22Rv1 (cell line): ENCODE measurements around the gene DGKB.

Experiments used
- H3K27ac ChIP-seq: fragments of 450-650 bp; 2 replicates; pipeline ENCODE4 v1.5.1; 2017
- CTCF ChIP-seq: fragments of 450-650 bp; IDR thresholded peaks from 2 replicates; pipeline ENCODE4 v1.5.1; 2017; ENCODE audit warnings: mild to moderate bottlenecking
- ZFX ChIP-seq: fragments of 450-650 bp; IDR thresholded peaks from 2 replicates; pipeline ENCODE4 v1.6.1; 2017; ENCODE audit warnings: antibody characterized with exemption, borderline replicate concordance

DGKB gene

GRCh38 chr7:14124716-14125115 is 777.8 kb downstream of the DGKB start:
- no peak for TF ChIP-seq ZFX
- no peak for TF ChIP-seq CTCF
- H3K27ac ChIP-seq, result no peak overlapping the region

- no peak for TF ChIP-seq CTCF
- TF ChIP-seq ZFX, result no peak
Observed at GRCh38 chr7:14123923-14124322, 778.6 kb downstream of the DGKB start.

GRCh38 chr7:14115701-14116100 is 786.9 kb downstream of the DGKB start:
- TF ChIP-seq ZFX (no peak), CTCF (no peak)
- no peak overlapping the region for H3K27ac ChIP-seq

More at GRCh38 chr7:14123923-14124322, 778.6 kb downstream of the DGKB start:
- H3K27ac ChIP-seq, result no peak overlapping the region

- no peak overlapping the region for H3K27ac ChIP-seq
Observed at GRCh38 chr7:14104861-14105260, 797.7 kb downstream of the DGKB start.

GRCh38 chr7:14096159-14096558 is 806.4 kb downstream of the DGKB start:
- peak overlapping the region; percentile 50; the same call in 1 of the 2 replicates for H3K27ac ChIP-seq
- no peak for TF ChIP-seq CTCF
- no peak for TF ChIP-seq ZFX

More at GRCh38 chr7:14104861-14105260, 797.7 kb downstream of the DGKB start:
- no peak for TF ChIP-seq CTCF
- no peak for TF ChIP-seq ZFX

DNA sequence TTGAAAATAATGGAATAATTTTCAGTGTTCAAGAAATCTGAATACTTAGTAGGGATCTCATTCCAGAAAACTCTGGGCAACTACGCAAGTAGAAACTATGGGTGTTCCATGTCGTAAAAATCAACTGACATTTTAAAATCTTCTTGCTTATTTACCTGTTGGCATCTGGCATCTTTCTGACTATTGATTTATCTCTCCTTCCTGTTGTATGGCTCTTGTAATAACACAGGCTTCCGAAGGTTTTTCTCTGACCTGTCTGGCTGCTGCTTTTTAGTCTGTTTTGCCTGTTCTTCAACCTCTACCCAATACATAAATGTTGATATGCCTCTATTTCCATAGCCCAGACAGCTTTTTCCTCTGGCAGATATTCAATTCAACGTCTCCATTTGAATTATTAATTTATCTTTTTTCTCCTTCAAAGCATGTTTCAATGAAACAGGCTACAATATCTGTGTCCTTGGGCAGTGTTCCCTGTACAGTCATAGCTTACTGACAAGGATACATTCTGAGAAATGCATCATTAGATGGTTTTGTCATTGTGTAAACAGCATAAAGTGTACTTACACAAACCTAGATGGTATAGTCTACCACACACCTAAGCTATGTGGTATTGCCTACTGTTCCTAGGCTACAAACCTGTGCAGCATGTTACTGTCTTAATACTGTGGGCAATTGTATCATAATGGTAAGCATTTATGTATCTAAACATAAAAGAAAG is 807.2 kb downstream of the DGKB start:
- H3K27ac ChIP-seq, result peak overlapping the region; percentile 50
- no peak for TF ChIP-seq CTCF
